Stomach (tissue), 9 donors: ENCODE data around the gene OAF. TPM values are rescaled to one million over a fixed set of nuclear protein-coding genes. Genes with fewer than 3 reads are reported as not detected.

Experiments used
- DNase-seq, 2 donors: peaks; one replicate each; pipeline versions ENCODE4 v3.0.0 to v3.0.0-alpha.2; 2013 to 2019
- H3K27ac ChIP-seq, 5 donors: fragments of 200-600 bp in 4 of 5; sonication (generic) in 4 of 5; one replicate each; pipeline ENCODE4 v1.5.1; 2013 to 2019; ENCODE audit warnings: mild to moderate bottlenecking in 1 of 5, moderate library complexity in 1 of 5
- H3K27me3 ChIP-seq, 3 donors: fragments of 200-600 bp; sonication (generic); one replicate each; pipeline ENCODE4 v1.5.1; 2017 to 2019; ENCODE audit warnings: mixed run types in 1 of 3
- H3K36me3 ChIP-seq, 4 donors: fragments of 200-600 bp; sonication (generic); 1 replicate in 3 of 4; 2 replicates in 1 of 4; pipeline ENCODE4 v1.5.1; 2016 to 2019
- H3K4me1 ChIP-seq, 4 donors: fragments of 200-600 bp; sonication (generic); one replicate each; pipeline ENCODE4 v1.5.1; 2016 to 2019
- H3K4me3 ChIP-seq, 4 donors: fragments of 200-600 bp; sonication (generic) in 3 of 4; one replicate each; pipeline ENCODE4 v1.5.1; 2016 to 2019; ENCODE audit warnings: mild to moderate bottlenecking in 1 of 4
- H3K9me3 ChIP-seq, 4 donors: fragments of 200-600 bp; sonication (generic); one replicate each; pipeline ENCODE4 v1.5.1; 2016 to 2019
- EP300 ChIP-seq: sonication (generic); formaldehyde crosslinking; IDR thresholded peaks from one replicate; pipeline ENCODE4 v1.6.1; 2017; ENCODE audit warnings: antibody characterized with exemption
- POLR2A ChIP-seq, 4 donors: fragments of 450-650 bp; IDR thresholded peaks; one replicate each; pipeline ENCODE4 v1.6.1; 2016; ENCODE audit warnings: antibody characterized with exemption in 4 of 4, control low read depth in 2 of 4, mild to moderate bottlenecking in 1 of 4, moderate library complexity in 1 of 4
- POLR2AphosphoS5 ChIP-seq, 3 donors: sonication (generic); formaldehyde crosslinking; IDR thresholded peaks; one replicate each; pipeline ENCODE4 v1.6.1; 2016; ENCODE audit warnings: antibody characterized with exemption in 3 of 3
- WGBS, 5 donors: extraction: QIAGEN DNeasy Blood & Tissue Kit in 3 of 5; methylation state at CpG; one replicate each; pipeline versions ENCODE4 v1.1.5 to v1.1.7; 2013 to 2018; 5-methylcytosine and 5-hydroxymethylcytosine counted together
- intact Hi-C: fragments of 100-400 bp; cut with DNase I; formaldehyde crosslinking; loops from one replicate; pipeline ENCODE4 v1.15.1; 2023; ENCODE audit warnings: low total_unique reads
- polyA plus RNA-seq, 3 donors: library from polyadenylated mRNA; stranded (reverse); fragments of 200-250 nt; gene quantifications; one replicate each; pipeline ENCODE4 v1.2.3, GENCODE V29; 2013
- total RNA-seq, 5 donors: library from RNA; depleted of rRNA; stranded (reverse); fragments of >200 nt; gene quantifications; one replicate each; pipeline versions ENCODE4 v1.1.0 to v1.2.3, GENCODE V29; 2014 to 2016
- TF ChIP-seq, protein P1 (sequence below), 7 experiments: fragments of 450-650 bp in 4 of 7; fragments of 200-600 bp in 3 of 7; sonication (generic) in 3 of 7; IDR thresholded peaks; one replicate each; pipeline ENCODE4 v1.5.1; 2016 to 2019; ENCODE audit warnings: antibody characterized with exemption in 7 of 7, control low read depth in 2 of 7, mild to moderate bottlenecking in 1 of 7
- donor health status: healthy with polysubstance abuse.
- donor health status: Bipolar disorder and iron deficiency.
- donor health status: healthy.

OAF gene
- total and polyA plus RNA-seq, 8 donors = 17.1 to 380 (median 30.4) TPM

- WGBS, 5 donors = 81 to 92% (median 88%) methylated on average over 7 of the region's 7 CpGs
- no peaks in the 10 kb centered on the region for H3K9me3 ChIP-seq
- intact Hi-C loops = no loop called here
Measured at GRCh38 chr11:120205596-120206161, 5.2 kb upstream of the OAF start.

GRCh38 chr11:120207512-120207911, 3.3 kb upstream of the OAF start:
- Histone ChIP-seq H3K4me1 (peaks cover 23 to 46% (median 38%) of the 10 kb centered on the region in 4 donors), H3K27me3 (peaks cover 0 to 6% (median 0%) of the 10 kb centered on the region in 3 donors), H3K4me3 (no peak overlapping the region), H3K36me3 (no peaks in the 10 kb centered on the region), H3K27ac (peak overlapping the region in 4 of 5 donors; percentile 47 to 93 (median 89)), H3K9me3 (no peaks in the 10 kb centered on the region)
- DNase-seq = no peak
- no peak for TF ChIP-seq POLR2AphosphoS5 (IDR thresholded peaks at IDR 0.05)
- TF ChIP-seq EP300 = no peak
- TF ChIP-seq, protein P1, sequence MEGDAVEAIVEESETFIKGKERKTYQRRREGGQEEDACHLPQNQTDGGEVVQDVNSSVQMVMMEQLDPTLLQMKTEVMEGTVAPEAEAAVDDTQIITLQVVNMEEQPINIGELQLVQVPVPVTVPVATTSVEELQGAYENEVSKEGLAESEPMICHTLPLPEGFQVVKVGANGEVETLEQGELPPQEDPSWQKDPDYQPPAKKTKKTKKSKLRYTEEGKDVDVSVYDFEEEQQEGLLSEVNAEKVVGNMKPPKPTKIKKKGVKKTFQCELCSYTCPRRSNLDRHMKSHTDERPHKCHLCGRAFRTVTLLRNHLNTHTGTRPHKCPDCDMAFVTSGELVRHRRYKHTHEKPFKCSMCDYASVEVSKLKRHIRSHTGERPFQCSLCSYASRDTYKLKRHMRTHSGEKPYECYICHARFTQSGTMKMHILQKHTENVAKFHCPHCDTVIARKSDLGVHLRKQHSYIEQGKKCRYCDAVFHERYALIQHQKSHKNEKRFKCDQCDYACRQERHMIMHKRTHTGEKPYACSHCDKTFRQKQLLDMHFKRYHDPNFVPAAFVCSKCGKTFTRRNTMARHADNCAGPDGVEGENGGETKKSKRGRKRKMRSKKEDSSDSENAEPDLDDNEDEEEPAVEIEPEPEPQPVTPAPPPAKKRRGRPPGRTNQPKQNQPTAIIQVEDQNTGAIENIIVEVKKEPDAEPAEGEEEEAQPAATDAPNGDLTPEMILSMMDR (IDR thresholded peaks at IDR 0.05) = no peak
- TF ChIP-seq POLR2A (IDR thresholded peaks at IDR 0.05) = no peak
- WGBS, 5 donors = 72 to 80% (median 75%) methylated on average over 7 of the region's 7 CpGs
- intact Hi-C loops = no loop called here

More at GRCh38 chr11:120205596-120206161, 5.2 kb upstream of the OAF start:
- no peak for DNase-seq
- no peak overlapping the region for H3K4me3 ChIP-seq
- TF ChIP-seq, protein P1 (IDR thresholded peaks at IDR 0.05) = no peak
- TF ChIP-seq POLR2A (IDR thresholded peaks at IDR 0.05) (no peak), POLR2AphosphoS5 (IDR thresholded peaks at IDR 0.05) (no peak), EP300 (no peak)
- H3K27ac ChIP-seq = no peak overlapping the region
- H3K36me3 ChIP-seq = no peaks in the 10 kb centered on the region
- H3K4me1 ChIP-seq = peaks cover 18 to 32% (median 27%) of the 10 kb centered on the region in 4 donors
- H3K27me3 ChIP-seq = no peaks in the 10 kb centered on the region

DNA sequence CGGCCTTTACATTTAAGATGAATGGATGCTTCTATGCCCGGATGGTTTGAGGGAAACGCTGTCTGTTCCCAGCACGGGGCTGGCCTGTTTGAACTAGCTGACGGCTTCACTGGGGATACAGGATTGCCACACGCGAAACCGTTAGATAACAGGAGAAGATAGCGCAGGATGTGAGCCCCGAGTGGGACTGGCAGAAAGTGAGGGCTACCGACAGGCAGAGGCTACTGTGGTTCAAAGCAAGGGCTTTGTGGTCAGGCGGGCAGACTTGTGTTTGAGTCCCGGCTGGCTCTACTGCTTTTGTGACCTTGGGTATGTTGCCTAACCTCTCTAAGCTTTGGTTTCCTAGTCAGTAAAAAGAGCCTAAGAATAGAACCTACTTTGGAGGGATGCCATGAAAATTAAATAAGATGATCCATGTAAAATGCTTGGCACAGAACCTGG, 2.8 kb upstream of the OAF start:
- Histone ChIP-seq H3K27ac (peak overlapping the region in 4 of 5 donors; percentile 47 to 93 (median 89)), H3K9me3 (no peaks in the 10 kb centered on the region), H3K27me3 (peaks cover 0 to 6% (median 0%) of the 10 kb centered on the region in 3 donors), H3K36me3 (no peaks in the 10 kb centered on the region), H3K4me3 (no peak overlapping the region), H3K4me1 (peaks cover 23 to 52% (median 43%) of the 10 kb centered on the region in 4 donors)
- TF ChIP-seq POLR2AphosphoS5 (IDR thresholded peaks at IDR 0.05) = no peak
- no peak for TF ChIP-seq EP300
- TF ChIP-seq POLR2A (IDR thresholded peaks at IDR 0.05) = no peak
- TF ChIP-seq, protein P1 (IDR thresholded peaks at IDR 0.05) = no peak
- no peak for DNase-seq
- intact Hi-C loops = no loop called here
- WGBS, 5 donors = 38 to 51% (median 44%) methylated on average over 12 to 13 of the region's 13 CpGs

DNA sequence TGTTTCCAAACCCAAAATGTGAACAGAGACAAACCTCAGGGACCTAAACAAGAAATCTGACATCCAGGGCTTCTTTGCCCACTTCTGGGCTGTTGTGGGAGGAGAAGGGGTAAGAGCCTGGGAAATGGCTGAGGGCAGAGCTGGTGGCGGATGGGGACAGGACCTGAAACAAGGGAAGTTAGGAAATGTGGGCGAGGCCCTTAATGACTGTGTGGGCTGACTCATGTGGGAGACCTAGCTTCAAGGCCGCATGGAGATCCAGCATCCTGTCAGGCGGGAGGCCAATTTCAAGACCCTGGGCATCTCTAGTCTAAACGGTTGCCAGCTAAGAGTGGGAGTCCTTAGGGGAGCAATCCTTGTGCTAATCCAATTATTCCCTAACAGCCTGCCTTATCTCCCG, 2.1 kb upstream of the OAF start:
- H3K4me3 ChIP-seq = no peak overlapping the region
- TF ChIP-seq, protein P1 (IDR thresholded peaks at IDR 0.05) = no peak
- TF ChIP-seq POLR2AphosphoS5 (IDR thresholded peaks at IDR 0.05) (peak in 2 of 3 donors; percentile 7 to 53), EP300 (no peak)
- peak overlapping the region; percentile 1 to 93 (median 88) for H3K27ac ChIP-seq
- no peaks in the 10 kb centered on the region for H3K36me3 ChIP-seq
- intact Hi-C loops = no loop called here
- peak in 1 of 2 donors; percentile 73 for DNase-seq
- 49 to 67% (median 63%) methylated on average over 5 to 6 of the region's 6 CpGs for WGBS, 5 donors
- H3K27me3 ChIP-seq = peaks cover 0 to 6% (median 0%) of the 10 kb centered on the region in 3 donors
- no peaks in the 10 kb centered on the region for H3K9me3 ChIP-seq
- peaks cover 23 to 59% (median 49%) of the 10 kb centered on the region in 4 donors for H3K4me1 ChIP-seq
